GM12873 (cell line): ENCODE data around the gene SLC13A2.

ENCODE experiments used
- TF ChIP-seq, protein P1 (sequence below): IDR thresholded peaks from 2 replicates; pipeline ENCODE4 v1.5.1; 2012; ENCODE audit warnings: low read depth, mild to moderate bottlenecking, moderate library complexity, low read length, control low read depth; ENCODE audit not compliant: insufficient read depth; ENCODE audit errors: missing control alignments

SLC13A2 gene

DNA sequence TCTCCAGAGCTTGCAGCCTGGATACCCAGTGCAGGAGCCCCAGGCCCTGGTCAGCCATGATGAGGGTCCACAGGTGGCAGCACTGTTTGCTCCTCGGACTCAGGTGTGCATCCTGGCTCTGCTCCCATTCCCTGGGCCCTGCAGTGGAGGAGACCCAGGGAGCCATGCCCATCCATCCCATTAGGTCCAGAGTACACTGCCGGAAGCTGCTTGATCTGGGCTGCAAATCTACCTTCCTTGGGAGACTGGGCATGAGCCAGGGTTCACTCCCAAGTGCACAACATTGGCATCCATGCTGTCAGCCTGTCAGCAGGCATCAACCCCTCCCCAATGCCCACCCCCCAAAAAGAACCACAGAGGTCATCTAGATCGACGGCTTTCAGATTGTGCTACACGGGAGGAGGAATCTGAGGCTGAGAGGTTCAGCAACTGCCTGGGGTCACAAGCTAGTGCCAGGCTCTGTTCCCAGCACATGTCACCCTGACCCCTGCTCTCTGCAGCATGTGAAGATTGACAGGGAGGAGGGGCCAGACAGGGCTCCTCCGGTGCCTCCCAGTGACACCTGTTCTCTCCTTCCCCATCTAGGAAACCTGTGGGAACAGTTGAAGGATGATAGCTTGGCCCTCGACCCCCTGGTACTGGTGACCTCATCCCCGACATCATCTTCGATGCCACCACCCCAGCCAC is 63.2 kb downstream of the SLC13A2 start:
- TF ChIP-seq, protein P1, sequence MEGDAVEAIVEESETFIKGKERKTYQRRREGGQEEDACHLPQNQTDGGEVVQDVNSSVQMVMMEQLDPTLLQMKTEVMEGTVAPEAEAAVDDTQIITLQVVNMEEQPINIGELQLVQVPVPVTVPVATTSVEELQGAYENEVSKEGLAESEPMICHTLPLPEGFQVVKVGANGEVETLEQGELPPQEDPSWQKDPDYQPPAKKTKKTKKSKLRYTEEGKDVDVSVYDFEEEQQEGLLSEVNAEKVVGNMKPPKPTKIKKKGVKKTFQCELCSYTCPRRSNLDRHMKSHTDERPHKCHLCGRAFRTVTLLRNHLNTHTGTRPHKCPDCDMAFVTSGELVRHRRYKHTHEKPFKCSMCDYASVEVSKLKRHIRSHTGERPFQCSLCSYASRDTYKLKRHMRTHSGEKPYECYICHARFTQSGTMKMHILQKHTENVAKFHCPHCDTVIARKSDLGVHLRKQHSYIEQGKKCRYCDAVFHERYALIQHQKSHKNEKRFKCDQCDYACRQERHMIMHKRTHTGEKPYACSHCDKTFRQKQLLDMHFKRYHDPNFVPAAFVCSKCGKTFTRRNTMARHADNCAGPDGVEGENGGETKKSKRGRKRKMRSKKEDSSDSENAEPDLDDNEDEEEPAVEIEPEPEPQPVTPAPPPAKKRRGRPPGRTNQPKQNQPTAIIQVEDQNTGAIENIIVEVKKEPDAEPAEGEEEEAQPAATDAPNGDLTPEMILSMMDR, result no peak

DNA sequence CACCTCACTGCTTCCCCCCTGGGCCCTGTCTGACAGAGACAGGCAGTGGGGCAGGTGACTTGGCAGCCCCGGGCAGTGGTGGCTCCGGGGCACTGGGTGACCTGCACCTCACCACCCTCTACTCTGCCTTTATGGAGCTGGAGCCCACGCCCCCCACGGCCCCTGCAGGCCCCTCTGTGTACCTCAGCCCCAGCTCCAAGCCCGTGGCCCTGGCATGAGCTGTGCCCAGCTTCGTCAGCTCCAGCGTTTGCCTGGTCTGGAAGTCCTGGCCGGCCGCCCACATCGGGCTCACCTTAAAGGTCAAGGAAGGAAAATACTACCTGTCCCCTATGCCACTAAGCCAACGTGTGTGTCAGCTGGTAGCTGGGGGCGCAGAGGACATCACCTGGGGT is 63.8 kb downstream of the SLC13A2 start:
- TF ChIP-seq, protein P1, result no peak

DNA sequence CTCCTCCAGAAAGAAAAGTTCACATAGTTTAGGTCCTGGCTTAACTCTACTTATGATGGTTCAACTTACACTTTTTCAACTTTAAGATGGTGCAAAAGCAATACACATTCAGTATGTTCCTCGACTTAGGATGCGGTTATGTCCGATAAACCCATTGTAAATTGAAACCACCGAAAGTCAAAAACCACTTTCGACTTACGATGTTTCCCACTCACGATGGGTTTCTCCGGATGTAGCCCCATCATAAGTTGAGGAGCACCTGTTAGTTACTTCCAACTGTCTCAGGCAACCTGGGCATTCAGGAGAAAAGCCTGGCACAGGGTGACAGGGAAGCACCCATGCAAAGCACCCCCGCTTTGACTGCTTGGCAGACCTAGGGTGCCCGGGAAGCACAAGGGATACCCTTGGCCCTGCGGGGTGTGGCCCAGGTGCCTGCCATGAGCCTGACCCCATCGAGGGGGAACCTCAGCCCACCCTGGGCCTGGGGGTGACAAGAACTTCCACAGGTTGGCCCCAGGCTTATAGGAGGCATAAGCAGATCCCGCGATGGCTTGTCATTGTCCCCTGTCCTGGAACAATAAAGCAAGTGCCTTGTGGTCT is 65.0 kb downstream of the SLC13A2 start:
- TF ChIP-seq, protein P1, result no peak

DNA sequence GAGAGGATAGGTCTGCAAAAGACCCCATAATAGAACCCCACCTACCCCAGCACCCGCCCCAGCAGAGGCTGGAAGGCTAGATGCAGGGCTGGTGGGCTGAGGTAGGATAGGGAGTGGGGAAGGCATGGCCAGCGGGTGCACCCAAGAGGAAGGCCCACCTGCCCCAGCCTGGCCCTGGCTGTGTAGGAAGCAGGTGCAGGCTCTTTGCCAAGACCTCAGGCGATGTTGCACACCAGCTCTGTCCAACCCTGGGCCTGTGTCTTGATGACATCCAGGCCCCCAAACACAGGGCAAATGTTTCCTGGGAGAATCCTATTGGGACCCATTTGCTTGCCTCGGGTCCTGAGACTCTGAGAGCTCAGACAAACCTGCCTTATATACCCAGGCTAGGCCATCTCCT is 66.8 kb downstream of the SLC13A2 start:
- TF ChIP-seq, protein P1, result no peak

DNA sequence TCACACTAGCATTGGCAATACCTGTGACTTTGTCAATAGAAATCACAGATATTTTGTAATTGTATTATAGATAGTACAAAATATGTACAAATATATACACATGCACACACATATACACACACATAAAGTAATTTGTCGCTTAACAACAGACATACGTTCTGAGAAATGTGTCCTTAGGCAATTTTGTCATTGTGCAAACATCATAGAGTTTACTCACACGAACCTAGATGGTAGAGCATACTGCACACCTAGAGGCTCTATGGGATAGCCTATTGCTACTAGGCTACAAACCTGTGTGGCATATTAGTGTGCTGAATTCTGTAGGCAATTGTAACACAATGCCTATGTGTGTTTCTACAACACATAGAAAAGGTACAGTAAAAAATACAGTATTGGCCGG is 68.0 kb downstream of the SLC13A2 start:
- TF ChIP-seq, protein P1, result no peak

DNA sequence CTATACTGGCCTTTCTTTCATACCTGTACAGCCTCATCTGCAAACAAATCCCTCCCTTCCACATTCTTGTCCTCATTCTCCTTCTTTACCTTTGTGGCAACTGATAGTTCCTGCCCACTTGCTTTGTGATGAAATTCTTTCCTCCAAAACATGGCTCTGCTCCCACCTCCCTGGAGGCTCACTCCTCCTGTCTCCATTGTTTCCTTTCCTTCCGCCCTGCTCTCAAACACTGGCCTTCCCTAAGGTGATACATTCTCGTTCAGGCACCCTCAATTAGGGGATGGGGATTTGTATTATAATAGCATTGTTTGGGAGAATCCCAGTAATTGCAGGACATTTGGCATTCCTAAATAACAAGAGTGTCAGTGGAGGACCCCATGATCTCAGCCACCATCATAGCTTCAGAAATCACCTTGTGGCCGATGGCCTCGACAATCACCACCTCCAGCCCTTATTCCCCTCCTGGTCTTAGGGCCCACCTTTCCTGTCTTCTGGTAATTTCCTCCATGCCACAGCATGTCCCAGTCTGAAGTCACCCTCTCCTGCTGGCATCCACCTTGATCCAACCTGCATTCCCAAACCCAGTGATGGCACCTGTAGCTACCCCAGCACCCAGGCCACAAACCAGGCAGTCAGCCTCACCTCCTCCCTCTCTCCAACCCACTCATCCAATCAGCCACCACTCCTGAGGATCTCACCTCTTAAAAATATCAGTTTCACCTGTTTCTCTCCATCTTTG is 71.1 kb downstream of the SLC13A2 start:
- TF ChIP-seq, protein P1, result no peak

DNA sequence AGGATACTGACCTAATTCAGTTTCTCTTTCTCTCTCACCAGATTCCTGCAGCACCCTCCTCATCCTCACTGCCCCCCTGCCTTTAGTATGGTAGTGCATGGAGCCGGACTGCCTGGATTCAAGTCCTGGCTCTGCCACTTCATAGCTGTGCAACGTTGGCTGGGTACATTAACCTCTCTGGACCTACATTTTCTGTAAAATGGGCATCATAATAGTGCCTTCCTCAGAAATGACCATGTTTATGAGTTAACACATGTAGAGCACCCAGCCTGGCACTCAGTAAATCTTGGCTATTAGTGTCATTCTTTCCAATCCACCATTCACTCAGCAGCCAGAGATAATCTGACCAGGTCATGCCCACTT is 71.7 kb downstream of the SLC13A2 start:
- TF ChIP-seq, protein P1, result no peak
